HG03135 (cell line): ENCODE results near the gene SPINK1.
"Not testable (repeated sequence)": the region's sequence is repeated elsewhere in the genome, so short reads cannot be mapped to it uniquely, and the experiment has no call there.

ENCODE experiments used
- ATAC-seq: cut with Tn5 transposase; IDR thresholded peaks from one replicate; pipeline ENCODE4 v1.9.1; 2021; ENCODE audit warnings: mild to moderate bottlenecking, moderate library complexity; ENCODE audit not compliant: unreplicated experiment

SPINK1 gene

DNA sequence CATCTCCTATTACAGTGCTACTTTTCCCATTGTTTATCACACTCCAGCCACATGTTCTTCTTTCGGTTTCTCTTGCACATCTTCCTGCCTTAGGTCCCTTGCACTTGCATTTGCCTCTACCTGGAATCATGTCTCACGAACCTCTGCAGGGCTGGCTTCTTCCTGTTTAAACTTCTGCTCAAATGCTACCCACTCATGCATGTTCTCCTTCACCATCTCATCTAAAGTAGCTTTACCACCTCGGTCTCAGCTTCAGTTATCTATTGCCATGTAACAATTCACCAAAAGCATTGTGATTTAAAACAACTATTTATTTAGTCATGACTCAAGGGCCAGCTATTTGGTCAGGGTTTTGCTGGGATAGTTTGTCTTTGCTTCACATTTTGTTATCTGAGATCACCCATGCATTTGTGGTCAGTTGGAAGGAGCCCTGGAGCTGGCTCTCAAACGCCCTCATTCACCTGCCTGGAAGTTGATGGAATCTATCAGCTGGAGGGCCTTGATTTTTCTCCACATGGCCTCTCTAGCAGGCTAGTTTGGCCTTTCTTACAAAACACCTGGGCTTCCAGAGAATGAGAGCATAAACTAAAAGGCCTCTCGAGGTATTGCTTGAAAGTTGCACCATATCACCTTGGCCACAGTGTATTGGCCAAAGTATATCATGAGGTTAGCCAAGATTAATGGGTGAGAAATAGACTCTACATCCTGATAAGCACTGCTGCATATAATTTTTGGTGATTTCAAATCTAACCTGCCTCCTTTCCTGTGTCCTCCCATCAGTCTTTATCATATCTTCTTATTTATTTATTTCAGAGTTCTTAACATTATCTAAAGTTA lies 21.4 kb downstream of the SPINK1 start:
- ATAC-seq: no peak

GRCh38 chr5:147805030-147805454 lies 26.4 kb downstream of the SPINK1 start:
- peak; percentile 72 for ATAC-seq

DNA sequence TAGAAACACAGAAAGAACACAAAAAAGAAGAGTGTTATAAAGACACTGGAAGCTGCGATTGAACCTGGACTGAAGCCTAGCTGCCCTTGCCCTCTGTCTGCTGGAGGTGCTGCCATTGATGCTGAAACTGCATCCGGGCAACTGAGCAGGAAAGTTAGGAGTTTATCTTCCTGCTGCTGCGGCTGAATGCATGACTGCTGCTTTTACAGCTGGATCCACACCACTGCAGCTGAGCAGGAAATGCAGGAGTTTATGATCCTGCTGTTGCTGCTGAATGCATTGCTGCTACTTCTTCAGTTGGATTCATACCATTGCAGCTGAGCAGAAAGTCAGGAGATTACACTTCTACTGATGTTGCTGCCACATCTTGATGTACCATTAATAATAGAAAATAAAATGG lies 27.1 kb downstream of the SPINK1 start:
- ATAC-seq: no peak

DNA sequence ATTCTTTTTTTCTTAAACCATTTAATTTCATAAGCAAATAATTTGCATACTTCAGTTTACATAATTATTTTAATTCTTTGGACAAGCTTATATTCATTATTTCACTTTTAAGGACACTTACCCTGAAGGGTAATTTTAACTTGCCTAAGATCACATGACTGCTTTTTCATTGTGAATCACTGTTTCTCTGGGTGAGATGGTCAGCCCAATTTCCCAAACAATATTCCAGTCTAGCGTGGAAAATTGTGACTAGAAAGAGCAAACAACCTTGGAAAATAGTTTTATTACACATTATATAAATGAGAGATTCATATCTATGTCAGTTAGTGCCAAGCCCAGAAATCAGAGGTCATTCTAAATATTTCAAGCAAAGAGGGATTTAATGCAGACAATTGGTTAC lies 27.5 kb downstream of the SPINK1 start:
- no peak for ATAC-seq

- ATAC-seq: not testable (repeated sequence)
Measured at GRCh38 chr5:147803161-147803560, 28.3 kb downstream of the SPINK1 start.

- ATAC-seq: no peak
Measured at GRCh38 chr5:147801461-147801860, 30.0 kb downstream of the SPINK1 start.

DNA sequence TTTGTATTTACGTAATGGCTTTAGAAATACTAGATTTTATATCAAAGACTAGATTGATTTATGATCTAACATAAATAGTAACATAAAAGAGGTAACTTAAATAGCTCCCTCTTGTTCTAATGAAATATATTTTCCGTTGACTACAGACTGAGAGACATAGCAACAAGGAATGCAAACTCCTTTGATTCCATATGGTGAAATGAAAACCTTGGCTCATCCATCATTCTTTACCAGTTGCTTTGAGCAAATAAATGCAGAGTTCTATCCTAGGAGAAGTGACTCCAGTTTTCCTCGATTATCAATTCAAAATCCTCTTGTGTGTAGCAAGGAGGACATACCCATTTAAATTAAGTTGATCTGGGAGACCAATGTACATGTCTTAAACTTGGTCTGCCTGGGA lies 31.0 kb downstream of the SPINK1 start:
- ATAC-seq: no peak

GRCh38 chr5:147796556-147797308 lies 34.7 kb downstream of the SPINK1 start:
- ATAC-seq: no peak

- no peak for ATAC-seq
Measured at GRCh38 chr5:147791181-147791580, 40.3 kb downstream of the SPINK1 start.

DNA sequence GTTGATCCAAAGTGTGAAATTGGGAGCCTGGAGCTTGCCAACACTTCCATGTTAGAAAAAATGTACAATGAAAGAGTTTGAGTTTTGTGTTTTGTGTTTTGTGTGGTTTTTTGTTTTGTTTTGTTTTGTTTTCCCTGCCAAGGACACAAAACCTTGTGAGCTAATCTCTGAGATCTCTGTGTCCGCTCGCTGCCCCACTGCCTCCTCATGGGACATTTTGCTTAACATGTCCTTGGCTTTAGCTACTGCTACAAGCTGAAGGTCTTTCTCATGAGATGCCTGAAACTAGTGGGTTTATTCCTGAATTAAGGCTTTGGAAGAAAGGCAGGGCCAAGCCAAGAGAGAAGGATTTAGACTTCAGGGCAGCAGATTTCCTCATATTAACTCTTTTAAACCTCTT lies 41.7 kb downstream of the SPINK1 start:
- no peak for ATAC-seq

DNA sequence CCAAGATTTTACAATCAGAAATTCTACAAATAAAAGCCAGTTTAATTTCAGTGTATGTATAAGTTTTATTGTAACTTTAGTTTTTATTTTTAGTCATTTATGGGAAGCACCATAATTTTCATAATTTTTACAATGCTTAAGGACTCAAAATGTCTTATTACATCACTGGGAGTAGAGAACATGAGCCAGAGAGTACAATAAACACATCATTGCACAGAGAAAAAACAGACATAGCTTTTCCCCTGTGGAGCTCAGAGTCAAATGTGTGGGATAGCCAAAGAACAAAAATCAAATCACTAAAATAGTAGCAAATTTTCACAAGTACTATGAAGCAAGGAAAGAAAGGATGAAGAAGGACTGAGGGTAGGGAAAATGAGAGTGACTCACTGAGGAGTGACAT lies 43.4 kb downstream of the SPINK1 start:
- no peak for ATAC-seq

- ATAC-seq: no peak
Measured at GRCh38 chr5:147786142-147786541, 45.3 kb downstream of the SPINK1 start.

- no peak for ATAC-seq
Measured at GRCh38 chr5:147784146-147784987, 47.1 kb downstream of the SPINK1 start.

DNA sequence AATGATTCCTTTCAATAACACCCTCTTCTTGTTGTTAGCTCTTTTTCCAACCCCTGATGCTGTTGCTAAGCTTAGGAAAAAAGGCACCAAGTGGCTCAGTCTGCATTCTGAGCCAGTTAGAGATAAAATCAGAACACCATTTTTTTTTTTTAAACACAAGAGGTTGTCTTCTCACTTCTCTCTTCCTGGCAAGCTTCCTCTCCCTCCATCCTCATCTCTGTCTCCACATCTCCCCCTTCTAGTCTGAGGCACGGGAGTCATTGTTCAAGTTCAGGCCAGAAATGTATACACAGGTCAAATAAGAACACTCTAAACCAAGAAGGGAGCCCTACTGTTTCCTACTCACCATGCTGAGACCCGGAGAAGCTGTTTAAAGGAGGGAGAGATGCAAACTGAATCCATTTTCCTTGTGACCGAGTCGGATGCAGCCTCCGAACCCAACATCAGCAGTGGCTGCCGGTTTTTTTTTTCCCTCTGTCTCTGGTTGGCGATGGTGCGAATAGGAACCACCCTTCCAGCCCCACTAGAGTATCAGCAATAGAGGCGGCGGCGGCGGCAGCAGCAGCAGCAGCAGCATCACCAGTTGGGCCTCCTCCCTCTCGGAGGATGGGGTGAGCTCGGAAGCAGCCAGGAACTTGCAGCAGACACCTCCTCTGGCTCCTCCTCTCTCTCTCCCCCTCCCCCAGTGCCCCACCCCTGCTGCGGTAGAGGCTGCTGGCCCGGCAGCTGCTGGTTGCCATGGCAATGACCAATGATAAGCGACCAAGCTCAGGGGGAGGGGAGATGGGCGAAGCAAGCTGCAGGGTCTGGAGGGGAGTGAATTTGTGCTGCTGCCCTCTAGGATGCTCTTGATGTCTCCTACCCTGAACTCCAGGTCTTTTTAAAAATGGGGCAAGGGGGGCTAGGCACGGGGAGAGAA lies 49.1 kb downstream of the SPINK1 start, which contains the start of gene JAKMIP2:
JAKMIP2 (minus strand) TSS at position 619 of the 919 bp plus-strand sequence. CDS start 110,922 bp downstream, outside the sequence.
- ATAC-seq: no peak

DNA sequence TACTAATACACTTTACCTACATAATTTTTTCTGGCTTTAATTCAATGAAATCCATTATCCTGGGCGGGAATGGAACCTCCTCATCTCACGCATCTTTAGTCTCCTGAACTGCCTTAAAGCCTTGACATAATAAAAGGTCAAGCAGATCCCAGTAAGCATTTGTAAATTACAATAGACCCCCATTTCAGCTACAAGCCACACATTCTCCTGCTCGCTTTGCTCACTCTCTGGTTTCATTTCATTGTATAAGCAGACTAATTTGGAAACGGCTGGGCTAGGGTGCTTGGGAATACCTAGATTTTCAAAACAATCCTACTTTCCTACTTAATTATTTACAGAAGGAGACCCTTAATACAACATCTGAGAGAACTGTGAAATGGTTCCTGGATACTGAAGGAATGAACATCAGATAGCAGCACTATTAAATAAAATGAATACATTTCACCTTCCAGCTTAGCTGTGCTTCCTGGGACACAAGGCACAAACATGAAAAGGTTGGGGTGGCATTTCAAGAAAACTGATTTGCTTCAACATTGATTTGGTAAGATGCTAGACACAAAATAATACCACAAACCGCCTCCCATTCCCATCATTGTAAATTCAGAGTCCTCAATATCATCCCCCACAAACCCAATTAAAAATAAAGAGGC lies 50.4 kb downstream of the SPINK1 start:
- no peak for ATAC-seq

DNA sequence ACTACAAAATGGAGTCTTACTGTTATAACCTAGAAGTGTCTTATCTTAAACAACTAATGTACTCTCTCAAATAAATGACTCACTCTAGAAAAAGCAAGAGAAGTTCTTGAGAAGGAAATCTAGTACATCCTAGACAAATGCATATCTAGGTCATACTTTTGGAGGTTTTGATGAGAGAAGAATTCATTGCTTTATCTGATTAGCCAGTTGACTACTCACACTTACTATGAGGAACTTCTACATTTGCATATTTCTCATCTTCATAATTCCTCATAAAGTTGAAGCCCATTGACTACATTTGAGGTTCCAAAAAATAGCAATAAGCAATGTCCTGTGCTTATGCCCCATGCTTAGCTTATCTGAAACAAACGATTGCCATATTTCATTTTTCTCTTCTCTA lies 51.8 kb downstream of the SPINK1 start:
- ATAC-seq: no peak

- no peak for ATAC-seq
Measured at GRCh38 chr5:147776989-147777388, 54.5 kb downstream of the SPINK1 start.
